RPMI7951 (cell line): ENCODE data around the gene BCL2L11. TPM values are rescaled to one million over a fixed set of nuclear protein-coding genes. Genes with fewer than 3 reads are reported as not detected.
"Not testable (repeated sequence)": the region's sequence is repeated elsewhere in the genome, so short reads cannot be mapped to it uniquely, and the experiment has no call there.

Experiments
- DNase-seq: peaks from one replicate; pipeline ENCODE4 v3.0.0-alpha.2; 2012; ENCODE audit warnings: low read depth
- total RNA-seq: library from RNA; depleted of rRNA; stranded (reverse); fragments of >200 nt; shearing (Covaris generic); gene quantifications from 2 replicates; pipeline ENCODE4 v1.2.3, GENCODE V29; 2014; rRNA removed

BCL2L11 gene, protein sequence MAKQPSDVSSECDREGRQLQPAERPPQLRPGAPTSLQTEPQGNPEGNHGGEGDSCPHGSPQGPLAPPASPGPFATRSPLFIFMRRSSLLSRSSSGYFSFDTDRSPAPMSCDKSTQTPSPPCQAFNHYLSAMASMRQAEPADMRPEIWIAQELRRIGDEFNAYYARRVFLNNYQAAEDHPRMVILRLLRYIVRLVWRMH
- total RNA-seq: 2.3 and 5.3 TPM in 2 replicates

DNA sequence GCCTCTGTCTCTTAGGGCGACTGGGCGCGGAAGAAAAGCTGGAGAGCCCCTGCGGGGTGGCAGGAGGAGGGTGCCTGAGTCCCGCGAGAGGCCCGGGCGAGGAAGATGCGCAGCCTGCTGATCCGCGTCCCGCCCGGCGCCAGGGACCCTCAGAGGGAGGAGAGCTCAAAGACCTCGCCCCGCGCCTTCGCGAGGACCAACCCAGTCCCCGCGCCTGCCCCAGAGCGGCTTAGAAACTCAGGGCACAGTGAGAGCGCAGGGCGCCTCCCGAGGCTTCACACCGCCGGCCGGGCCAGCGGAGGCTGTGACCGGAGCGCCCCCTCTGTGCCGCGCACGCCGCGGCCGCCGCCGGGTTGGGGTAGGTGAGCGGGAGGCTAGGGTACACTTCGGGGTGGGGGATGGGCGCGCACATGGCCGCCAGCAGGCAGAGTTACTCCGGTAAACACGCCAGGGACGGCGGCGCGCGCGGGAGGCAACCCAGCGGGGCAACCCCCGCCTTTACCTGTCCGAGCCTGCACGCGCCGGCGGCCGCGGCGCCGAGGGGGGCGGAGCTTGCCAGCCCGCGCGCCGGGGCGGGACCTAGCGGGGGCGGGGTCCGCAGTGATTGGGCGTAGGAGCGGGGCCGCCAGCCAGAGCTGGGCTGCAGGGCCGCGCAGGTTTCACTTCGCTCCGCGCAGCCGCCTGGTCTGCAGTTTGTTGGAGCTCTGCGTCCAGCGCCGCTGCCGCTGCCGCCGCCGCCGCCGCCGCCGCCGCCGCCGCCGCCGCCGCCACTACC is at the start of gene BCL2L11:
BCL2L11 (plus strand) TSS at position 662 of the 775 bp plus-strand sequence. CDS start 2,832 bp downstream, outside the sequence.
- DNase-seq: peak; percentile 90

DNA sequence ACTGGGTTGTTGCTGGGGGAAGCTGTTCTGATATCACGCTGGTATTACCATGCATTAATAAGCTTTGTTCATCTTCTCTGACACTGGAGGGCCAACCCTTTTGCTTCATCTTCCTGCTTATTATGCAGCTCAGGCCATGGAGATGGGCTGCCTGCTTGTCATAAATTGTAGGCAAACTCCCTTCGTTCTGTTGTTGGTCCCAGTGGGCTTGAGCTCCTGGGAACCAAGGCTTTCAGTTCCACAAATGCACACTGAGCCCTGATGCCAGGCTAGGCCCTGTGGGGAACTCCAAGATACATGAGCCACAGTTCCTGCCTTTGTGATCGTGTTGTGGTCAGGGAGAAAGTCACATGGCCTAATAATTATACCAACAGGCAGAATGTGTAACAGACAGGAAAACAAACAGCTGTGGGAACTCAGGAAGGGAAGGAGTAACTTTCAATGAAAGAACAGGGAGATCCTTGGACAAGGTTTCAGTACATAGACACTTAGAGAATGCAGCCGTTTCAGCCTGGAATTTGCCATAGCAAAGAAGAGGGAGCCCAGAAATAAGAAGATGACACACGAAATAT is 49.0 kb upstream of the BCL2L11 start:
- DNase-seq: peak; percentile 87

DNA sequence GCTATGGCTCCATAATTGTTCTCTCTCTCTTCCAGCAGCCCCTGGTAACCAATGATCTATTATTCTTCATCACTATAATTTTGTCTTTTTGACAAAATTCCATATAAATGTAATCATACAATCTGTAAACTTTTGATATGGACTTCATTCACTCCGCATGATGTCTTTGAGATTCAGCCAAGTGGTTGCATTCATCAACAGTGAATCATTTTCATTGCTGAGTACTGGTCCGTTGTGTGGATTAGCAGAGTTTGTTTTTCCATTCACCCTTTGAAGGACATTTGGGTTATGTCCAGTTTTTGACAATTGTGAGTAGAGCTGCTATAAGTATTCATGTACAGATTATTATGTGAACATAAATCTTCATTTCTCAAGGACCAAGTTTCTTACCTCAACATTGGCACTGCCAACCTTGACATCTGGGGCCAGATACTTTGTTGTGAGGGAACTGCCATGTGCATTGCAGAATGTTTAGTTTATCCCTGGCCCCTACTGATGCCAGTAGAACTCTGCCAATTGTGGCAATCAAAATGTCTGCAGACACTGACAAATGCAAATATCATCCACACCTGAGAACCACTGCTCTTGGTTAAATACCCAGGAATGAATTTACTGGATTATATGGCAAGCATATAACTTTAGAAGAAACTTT is 48.4 kb upstream of the BCL2L11 start:
- peak; percentile 82 for DNase-seq

DNA sequence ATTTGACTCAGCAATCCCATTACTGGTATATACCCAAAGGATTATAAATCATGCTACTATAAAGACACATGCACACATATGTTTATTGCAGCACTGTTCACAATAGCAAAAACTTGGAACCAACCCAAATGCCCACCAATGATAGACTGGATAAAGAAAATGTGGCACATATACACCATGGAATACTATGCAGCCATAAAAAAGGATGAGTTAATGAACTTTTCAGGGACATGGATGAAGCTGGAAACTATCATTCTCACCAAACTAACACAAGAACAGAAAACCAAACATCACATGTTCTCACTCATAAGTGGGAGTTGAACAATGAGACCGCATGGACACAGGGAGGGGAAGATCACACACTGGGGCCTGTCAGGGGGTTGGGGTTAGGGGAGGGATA is 38.1 kb upstream of the BCL2L11 start:
- DNase-seq: not testable (repeated sequence)

DNA sequence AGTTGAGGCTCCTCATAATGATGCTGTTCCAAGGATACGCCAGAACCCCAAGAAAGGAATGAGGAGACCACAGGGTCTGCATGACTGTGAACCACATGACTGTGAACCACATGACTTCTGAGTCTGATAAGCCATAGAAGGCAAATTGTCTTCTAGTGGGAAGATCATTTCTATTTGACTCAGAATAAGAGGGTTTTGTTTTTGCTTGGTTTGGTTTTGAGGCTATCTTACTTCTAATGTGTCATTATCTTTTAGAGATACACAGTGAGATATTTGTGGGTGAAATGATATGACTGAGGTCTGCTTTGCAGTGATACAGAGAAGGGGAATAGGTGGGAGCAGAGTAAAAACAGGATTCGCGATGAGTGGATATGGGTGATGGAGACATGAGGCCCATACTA is 28.9 kb upstream of the BCL2L11 start:
- no peak for DNase-seq

DNA sequence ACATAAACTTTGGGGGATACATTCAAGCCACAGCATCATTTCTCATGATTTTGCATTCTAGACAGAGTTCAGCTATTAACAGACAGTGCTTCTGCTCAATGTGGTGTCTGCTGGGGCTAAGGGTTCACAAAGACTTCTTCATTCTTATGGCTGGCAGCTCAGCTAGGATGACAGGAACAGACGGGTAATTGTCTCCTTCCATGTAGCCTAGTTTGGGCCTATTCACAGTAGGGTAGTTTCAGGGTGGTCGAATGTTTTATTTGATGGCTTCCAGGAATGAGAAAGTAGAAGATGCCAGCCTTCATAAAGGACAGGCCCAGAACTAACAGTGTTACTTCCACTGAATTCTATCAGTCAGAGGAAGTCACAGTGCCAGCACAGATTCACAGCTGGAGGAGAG is 26.0 kb upstream of the BCL2L11 start:
- peak; percentile 26 for DNase-seq

DNA sequence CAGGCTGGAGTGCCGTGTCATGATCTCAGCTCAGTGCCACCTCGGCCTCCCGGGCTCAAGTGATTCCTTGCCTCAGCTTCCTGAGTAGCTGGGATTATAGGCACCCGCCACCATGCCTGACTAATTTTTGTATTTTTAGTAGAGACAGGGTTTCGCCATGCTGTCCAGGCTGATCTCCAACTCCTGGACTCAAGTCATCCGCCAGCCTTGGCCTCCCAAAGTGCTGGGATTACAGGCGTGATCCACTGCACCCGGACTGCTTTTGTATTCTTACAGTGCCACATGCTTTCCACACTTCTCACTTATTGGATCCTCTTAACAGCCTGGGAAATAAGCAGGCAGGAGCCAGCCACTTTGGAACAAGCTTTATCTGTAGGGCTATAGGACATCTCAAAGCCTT is 25.3 kb upstream of the BCL2L11 start:
- no peak for DNase-seq

DNA sequence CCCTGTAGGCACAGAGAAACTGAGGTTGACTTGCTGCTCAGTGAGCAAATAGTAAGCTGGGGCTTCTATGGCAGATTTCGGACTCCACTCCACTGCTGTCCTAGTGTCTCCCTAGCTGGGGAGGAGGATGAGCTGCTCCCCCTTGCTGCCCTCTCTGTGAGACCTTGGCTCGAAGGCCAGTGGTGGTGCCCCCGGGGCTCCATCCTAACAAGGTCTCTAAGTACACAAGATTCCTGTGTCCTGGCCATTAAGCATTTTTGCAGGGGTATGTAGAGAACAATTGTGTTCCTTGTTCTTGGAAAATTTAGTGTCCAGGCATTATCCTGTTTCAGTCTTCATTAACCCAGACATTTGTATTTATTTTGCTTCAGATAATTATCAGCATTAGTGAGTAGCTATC is 21.3 kb upstream of the BCL2L11 start:
- peak; percentile 14 for DNase-seq

DNA sequence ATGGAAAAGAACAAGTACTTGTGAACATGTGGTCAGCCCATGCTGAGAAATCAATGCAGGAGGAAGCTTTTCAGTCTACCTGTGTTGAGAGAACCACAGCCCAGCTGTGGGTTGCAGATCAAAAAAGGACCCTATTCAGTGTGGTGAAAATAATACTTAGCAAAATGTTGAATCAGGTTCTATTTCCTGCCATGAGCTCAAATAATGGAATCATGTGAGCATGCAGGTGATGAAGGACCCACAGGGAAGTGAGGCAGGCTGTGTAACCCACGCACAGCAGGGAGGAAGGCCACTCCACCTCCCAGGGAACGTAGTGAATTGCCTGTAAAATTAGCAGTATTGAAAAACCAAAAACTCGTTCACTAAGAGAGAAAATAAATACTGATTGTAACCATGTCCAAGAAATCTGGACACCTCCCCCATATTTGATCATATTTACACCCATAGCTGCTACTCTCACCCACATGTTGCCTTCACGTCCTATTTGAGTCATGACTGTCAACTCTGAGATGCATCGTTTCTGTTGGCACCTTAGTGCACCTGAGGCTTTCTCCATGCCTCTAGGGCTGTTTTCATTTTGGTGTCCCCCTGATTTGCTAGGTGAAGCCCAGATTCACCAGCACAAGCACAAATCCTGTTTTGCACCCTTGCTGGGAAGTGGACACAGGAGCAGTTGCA is 20.5 kb upstream of the BCL2L11 start:
- DNase-seq: no peak

DNA sequence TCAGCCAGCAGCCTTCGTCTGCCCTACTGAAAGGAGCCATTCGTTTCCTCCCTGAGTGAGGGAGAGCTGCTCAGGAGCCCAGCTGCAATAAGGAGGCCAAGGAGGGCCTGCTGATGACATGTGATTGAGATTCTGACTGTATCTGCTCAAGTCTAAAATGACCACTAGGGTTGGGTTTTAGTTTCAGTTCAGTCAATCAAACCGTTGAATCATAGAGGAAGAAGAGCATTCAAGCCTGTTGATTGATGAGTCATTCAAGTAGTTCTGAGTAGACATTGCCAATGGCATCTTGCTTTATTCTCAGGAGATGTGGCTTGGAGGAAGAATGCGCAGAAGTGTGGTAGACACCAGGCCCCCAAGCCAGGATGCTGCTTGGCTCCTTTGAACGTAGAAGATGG is 19.9 kb upstream of the BCL2L11 start:
- peak; percentile 90 for DNase-seq

DNA sequence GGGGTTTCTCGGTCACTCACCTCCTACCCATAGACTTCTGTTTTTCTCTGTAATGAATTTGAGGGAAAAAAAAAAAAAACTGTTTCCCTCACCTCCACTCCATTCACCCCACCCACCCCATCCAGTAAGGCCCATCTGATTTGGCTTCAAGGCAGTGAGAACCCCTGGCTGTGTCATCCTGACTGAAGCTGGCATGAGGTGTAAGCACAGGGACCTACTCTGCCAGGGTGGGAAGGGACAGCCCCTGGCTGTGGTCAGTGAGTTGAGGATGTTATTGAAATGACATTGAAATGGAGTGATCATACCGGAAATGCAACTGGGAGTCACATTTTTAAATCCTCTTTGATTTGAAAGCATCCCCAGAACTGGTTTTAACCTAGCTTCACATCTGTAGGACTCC is 19.1 kb upstream of the BCL2L11 start:
- DNase-seq: no peak

DNA sequence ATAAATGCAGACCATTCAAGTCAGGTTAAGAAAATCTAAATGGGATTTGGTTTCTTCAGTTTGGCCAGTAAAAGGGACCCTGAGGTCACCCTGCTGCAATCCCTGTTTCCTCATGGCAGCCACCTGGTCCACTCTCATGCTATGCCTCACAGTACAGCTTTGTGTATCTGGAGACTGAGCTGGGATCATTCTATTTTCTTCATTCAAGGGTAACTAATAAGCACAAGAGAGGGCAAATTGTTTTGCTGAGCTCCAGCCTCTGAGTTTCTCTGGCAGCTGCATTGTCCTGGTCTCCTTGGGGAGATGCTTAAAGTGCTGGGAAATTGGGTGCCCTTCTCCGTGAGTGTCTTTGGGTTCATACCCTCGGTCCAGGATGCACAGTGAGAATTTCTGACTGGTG is 18.5 kb upstream of the BCL2L11 start:
- no peak for DNase-seq

DNA sequence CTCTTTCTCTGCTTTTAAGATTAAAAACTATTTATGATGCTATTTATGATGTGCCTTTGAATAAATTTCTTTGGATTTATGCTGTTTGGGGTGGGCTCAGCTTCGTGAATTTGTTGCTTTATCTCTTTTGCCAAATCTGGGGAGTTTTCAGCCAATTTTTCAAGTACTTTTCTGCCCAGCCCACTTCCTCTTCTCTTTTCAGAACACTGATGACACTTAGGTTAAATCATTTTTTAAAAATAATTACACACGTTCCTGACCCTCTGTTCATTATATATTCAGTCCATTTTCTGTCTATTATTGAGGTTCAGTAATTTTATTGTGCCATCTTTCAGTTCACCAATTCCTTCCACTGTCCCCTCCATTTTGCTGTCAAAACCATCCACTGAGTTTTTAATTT is 14.8 kb upstream of the BCL2L11 start:
- DNase-seq: no peak

DNA sequence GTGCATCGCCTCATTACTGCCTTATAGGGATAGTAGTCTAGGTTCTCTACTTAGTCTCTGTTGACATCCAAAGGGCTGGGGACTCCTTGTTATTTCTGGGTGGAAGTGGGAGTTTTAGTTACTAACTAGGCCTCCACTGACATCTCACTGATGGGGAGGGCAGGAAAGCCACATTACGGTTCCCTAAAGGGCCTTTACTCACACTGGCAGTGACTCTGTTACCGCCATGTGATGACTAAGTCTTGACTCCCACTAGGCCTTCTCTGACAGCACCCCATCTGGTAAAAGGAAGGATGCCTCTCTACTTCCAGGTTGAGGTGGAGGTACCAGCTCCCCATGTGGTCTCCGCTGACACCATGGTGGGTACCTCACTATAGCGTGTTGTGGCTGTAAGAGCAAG is 14.0 kb upstream of the BCL2L11 start:
- peak; percentile 63 for DNase-seq

DNA sequence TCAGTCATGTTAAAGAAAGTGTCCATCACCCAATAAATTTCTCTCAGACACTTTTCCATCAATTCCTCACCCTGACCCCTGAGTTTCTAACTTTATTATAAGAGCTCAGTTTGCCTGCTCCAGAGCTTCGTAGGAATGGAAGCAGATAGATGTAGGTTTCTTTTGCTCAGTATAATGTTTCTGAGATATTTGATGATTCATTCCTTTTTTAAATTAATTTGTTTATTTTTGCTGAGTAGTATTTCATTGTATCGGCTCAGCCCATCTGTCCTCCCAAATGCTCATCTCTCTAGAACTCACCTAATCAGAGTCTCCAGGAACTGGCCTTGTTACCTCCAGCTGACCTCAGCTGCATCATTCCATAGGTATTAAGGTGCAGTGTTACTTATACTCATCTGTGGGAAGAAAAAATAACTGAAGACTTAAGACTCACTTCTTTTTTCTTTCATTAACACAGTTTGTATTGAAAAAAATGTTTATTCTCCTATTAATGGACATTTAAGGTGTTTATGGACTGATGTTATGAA is 11.9 kb upstream of the BCL2L11 start:
- no peak for DNase-seq

DNA sequence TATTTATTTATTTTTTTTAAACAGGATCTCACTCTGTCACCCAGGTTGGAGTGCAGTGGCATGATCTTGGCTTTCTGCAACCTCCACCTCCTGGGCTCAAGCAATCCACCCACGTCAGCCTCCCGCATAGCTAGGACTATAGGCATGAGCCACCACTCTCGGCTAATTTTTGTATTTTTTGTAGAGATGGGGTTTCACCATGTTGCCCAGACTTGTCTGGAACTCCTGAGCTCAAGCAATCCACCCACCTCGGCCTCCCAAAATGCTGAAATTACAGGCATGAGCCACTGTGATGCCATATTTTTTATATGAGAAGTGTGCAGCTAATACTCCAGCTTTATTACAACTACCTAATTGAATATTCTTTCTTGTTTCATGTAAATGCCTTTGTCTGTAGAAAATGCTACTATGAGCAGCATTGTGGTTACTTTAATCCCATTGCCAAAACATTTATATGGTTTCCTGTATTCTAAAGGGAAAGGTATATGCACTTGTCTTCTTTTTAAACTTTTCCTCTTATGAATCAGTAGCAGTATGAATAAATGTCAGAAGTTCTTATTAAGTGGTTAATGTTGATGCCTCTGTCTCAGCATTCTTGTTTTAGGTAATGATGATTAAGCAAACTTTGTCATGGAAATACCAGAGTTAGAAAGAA is 9.5 kb upstream of the BCL2L11 start:
- DNase-seq: no peak

DNA sequence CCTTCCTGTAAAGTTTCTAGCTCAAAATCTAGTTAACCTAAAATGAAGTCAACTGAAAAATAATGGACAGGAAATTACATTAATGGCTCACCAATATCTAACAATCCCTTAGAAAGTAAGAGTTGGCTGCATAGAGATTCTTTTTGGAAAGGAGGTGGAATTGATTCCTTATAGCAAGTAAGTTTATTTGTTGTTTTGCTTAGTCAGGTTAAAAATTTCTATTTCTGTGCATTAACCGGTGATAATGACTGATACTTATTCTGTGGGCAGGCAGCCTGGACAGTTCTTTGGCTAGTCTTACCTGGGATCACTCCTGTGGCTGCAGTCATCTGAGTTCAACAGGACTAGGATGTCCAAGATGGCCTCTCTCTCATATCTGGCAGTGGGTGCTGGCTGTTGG is 6.9 kb upstream of the BCL2L11 start:
- DNase-seq: no peak

DNA sequence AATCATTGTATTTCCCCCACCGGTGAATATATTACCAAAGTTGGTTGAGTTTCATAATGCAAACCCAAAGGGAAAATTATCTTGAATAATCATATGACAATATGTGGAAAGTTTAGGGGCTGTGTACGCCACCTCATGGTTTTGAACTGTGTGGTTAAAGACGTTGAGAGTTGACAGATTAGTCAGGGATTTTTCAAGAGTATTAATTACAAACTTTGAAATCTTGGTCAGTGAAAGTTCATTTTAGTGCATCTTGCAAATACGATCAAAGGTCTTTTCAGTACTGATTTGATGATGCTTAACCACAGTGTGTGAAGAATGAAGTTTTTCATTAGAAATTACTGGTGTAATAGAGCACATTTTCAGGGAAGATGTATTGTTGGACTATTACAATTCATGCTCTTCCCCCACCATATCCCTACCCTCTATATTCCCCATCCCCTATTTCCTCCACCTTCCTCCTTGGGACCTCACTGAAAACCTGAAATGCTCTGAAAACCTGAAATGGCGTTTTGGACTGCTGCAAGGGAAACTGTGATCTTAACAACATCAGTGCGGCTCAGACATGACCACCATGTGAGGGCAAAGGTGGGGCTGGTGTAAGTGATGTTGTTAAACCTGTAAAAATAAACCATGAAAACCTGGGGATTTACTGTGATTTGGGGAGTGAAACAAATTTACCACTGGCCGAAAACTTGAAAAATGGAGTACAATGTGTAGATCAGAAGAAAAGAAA is 4.5 kb upstream of the BCL2L11 start:
- no peak for DNase-seq

DNA sequence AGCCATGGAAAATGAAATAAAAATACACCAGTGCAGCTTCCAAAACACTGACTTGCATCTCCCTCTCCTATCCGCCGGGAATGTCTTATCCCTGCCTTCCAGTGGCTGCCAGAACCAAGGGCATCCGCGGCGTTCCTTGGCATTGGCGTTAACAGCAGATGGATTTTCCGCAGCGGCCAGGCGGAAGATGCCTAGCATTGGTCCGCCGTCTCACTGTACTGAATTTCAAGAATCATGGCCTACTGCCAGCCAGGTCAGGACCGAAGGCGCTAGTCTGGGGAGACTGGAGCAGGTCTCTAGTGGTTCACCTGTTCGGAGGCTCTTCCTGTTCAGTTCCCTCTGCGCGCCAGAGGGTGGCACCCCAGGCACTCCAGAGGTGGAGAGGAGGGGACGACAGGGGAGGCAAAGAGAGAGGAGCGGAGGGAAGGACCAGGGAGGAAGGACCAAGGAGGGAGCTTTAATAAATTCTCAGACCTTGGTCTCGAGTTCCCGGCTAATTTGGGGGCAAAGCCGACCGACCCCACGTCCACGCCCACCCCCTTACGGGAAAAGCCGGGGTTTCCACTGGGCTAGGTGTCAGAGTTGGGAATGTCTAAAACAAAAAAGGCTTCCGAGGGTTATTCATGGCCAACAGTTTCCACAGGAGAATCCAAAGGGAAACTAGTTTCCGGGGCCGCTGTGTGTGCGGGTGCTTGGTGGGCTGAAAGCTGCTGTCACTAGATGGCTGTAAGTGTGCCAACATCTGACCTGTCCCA is 3.7 kb upstream of the BCL2L11 start:
- DNase-seq: peak; percentile 69
